ENCODE data around the gene MYMK.

- TF ChIP-seq CTCF (IDR thresholded peaks at IDR 0.05 in 8 of 11, conservative IDR thresholded peaks at IDR 0.05 in 3 of 11) (no peak), POLR2A (IDR thresholded peaks at IDR 0.05) (no peak), POLR2AphosphoS5 (IDR thresholded peaks at IDR 0.05) (no peak)
Observed at GRCh38 chr9:133477461-133477860, 47.3 kb downstream of the MYMK start.

Data from spleen (tissue), 7 donors.